Measurements from ENCODE around the gene GLB1L.
"Not testable (repeated sequence)": the region's sequence is repeated elsewhere in the genome, so short reads cannot be mapped to it uniquely, and the experiment has no call there.

The GLB1L gene

DNA sequence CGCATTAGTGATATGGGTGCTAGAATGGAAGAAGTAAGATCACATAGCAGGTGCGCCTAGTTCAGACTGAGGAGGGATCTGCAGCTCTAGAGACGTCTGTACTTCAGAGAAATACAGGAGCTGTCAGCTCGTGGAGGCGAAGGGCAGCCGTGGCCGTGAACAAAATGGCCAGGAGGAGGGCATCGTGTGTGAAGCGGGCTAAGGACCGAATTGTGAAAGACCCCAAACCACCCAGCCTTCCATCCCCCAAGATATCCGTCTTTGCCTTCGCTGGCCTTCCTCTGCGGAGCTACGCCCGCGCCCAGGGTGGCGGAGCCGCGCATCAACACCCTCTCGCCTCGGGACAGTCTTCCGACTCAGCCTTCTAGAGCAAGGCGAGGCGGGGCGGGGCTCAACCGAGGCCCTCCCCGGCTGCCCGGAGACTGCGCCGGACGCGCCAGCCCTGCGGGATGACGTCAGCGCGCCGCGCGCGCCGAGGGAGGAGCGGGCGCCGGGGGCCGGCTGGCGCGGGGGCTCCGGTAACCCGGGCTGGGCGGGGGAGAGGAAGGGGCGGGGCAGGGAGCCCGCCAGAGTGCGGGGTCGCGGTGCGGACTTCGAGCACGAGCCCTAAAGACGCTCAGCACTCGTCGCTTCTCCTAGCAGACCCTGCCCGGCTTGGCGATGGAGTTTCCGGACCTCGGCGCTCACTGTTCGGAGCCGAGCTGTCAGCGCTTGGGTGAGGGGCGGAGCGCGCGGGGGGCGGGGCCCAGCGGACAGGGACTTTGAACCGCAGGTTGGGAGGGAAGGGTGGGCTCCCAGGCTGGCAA, 38.7 kb downstream of the GLB1L start, which contains the start of gene ZFAND2B:
TSS of gene ZFAND2B (plus strand) at position 455 of the 806 bp plus-strand sequence. CDS start at position 661, 206 bp downstream.
- H3K27ac ChIP-seq, result peak within 1 kb of the TSS; percentile 93
- TF ChIP-seq, protein P1, sequence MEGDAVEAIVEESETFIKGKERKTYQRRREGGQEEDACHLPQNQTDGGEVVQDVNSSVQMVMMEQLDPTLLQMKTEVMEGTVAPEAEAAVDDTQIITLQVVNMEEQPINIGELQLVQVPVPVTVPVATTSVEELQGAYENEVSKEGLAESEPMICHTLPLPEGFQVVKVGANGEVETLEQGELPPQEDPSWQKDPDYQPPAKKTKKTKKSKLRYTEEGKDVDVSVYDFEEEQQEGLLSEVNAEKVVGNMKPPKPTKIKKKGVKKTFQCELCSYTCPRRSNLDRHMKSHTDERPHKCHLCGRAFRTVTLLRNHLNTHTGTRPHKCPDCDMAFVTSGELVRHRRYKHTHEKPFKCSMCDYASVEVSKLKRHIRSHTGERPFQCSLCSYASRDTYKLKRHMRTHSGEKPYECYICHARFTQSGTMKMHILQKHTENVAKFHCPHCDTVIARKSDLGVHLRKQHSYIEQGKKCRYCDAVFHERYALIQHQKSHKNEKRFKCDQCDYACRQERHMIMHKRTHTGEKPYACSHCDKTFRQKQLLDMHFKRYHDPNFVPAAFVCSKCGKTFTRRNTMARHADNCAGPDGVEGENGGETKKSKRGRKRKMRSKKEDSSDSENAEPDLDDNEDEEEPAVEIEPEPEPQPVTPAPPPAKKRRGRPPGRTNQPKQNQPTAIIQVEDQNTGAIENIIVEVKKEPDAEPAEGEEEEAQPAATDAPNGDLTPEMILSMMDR (conservative IDR thresholded peaks at IDR 0.05; ENCODE audit: low read depth), result no peak
- POLR2A ChIA-PET (ENCODE audit: low non-redundant PET), result interaction anchor here (0.6 to 1.7 kb wide), 5 partner anchors 11 to 103 kb away, joined by 3 to 6 read pairs (median 4); partner anchors contain the start of gene ABCB6
- DNase-seq (ENCODE audit: low spot score), result peak; percentile 96
- CTCF ChIA-PET, result interaction anchor here (0.6 to 1.7 kb wide), 4 partner anchors 22 to 88 kb away, joined by 3 to 7 read pairs (median 3); partner anchors contain the start of gene STK16

DNA sequence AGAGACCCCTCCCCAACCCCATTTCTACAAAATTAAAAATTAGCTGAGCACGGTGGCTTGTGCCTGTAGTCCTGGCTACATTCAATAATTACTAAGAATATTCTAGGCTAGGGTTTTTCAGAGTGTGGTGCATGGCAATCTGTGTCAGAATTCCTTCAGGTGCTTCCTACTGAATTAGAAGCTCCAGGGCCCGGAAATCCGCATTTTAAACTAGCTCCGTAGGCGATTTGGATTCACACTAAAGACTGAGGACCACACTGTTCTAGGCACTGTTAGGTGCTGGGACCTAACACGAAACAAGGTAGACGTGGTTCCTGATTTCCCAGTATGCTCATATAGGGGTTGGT, 39.3 kb downstream of the GLB1L start:
- ChIA-PET POLR2A (ENCODE audit: low non-redundant PET) (interaction anchor here (0.6 to 1.7 kb wide), 5 partner anchors 12 to 103 kb away, joined by 3 to 6 read pairs (median 4); partner anchors contain the start of gene ABCB6), CTCF (interaction anchor here (0.6 to 1.7 kb wide), 2 partner anchors 58 to 89 kb away, joined by 3 to 7 read pairs; no protein-coding TSS in a partner anchor)
- H3K27ac ChIP-seq, result peak overlapping the region; percentile 93
- DNase-seq (ENCODE audit: low spot score), result no peak
- TF ChIP-seq, protein P1 (conservative IDR thresholded peaks at IDR 0.05; ENCODE audit: low read depth), result no peak

DNA sequence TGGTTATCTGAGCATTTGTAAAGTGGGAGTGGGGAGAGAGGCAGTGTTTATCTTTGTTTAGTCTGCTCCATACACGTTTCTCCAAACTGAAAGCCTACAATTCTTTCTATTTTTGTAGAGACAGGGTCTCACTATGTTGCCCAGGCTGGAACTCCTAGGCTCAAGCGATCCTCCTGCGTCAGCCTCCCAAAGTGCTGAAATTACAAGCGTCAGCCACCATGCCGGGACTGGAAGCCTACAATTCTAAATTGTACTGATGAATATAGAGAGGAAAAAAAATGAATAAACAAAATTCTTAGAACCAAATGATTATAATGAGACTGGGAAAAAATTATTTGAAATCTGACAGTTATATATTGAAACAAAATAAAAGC, 40.1 kb downstream of the GLB1L start:
- CTCF ChIA-PET, result interaction anchor here (0.7 kb wide), 1 partner anchor 89 kb away, joined by 4 read pairs; no protein-coding TSS in a partner anchor

DNA sequence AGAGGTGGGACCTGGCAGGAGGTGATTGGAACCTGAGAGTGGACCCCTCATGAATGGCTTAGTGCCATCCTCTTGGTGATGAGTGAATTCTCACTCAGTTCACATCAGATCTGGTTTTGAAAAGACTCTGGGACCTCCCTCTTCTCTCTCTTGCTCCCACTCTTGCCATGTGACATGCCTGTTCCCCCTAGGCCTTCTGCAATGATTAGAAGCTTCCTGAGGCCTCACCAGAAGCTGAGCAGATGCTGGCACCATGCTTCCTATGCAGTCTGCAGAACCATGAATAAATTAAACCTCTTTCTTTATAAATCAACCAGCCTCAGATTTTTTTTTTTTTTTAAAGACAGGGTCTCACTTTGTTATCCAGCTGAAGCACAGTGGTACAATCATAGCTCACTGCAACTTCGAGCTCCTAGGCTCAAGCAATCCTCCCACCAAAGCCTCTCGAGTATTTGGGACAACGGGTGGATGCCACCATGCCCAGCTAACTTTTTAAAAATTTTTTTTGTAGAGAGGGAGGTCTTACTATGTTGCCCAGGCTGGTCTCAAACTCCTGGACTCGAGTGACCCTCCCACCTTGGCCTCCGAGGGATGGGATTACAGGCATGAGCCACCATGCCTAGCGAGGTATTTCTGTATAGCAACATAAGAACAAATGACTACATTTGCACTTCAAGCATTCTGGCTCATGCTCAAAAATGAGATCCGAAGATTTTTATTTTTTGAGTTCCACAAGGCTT, 40.6 kb downstream of the GLB1L start:
- ChIA-PET POLR2A (ENCODE audit: low non-redundant PET) (no interaction called here), CTCF (interaction anchor here (0.7 kb wide), 1 partner anchor 90 kb away, joined by 4 read pairs; no protein-coding TSS in a partner anchor)
- no peak overlapping the region for H3K27ac ChIP-seq
- TF ChIP-seq, protein P1 (conservative IDR thresholded peaks at IDR 0.05; ENCODE audit: low read depth), result no peak
- no peak for DNase-seq (ENCODE audit: low spot score)

More for the DNA sequence above, 40.1 kb downstream of the GLB1L start:
- no peak for DNase-seq (ENCODE audit: low spot score)
- no peak overlapping the region for H3K27ac ChIP-seq
- TF ChIP-seq, protein P1 (conservative IDR thresholded peaks at IDR 0.05; ENCODE audit: low read depth), result no peak
- POLR2A ChIA-PET (ENCODE audit: low non-redundant PET), result no interaction called here

DNA sequence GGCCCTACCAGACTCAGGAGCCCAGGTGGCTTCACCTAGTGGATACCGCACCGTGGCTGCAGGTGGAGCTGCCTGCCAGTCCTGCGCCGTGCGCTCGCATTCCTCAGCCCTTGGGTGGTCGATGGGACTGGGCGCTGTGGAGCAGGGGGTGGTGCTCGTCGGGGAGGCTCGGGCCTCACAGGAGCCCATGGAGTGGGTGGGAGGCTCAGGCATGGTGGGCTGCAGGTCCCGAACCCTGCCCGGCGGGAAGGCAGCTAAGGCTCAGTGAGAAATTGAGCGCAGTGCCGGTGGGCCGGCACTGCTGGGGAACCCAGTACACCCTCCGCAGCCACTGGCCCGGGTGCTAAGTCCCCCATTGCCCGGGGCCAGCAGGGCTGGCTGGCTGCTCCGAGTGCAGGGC, 43.9 kb downstream of the GLB1L start:
- POLR2A ChIA-PET (ENCODE audit: low non-redundant PET); CTCF ChIA-PET; DNase-seq (ENCODE audit: low spot score); H3K27ac ChIP-seq: not testable (repeated sequence)

DNA sequence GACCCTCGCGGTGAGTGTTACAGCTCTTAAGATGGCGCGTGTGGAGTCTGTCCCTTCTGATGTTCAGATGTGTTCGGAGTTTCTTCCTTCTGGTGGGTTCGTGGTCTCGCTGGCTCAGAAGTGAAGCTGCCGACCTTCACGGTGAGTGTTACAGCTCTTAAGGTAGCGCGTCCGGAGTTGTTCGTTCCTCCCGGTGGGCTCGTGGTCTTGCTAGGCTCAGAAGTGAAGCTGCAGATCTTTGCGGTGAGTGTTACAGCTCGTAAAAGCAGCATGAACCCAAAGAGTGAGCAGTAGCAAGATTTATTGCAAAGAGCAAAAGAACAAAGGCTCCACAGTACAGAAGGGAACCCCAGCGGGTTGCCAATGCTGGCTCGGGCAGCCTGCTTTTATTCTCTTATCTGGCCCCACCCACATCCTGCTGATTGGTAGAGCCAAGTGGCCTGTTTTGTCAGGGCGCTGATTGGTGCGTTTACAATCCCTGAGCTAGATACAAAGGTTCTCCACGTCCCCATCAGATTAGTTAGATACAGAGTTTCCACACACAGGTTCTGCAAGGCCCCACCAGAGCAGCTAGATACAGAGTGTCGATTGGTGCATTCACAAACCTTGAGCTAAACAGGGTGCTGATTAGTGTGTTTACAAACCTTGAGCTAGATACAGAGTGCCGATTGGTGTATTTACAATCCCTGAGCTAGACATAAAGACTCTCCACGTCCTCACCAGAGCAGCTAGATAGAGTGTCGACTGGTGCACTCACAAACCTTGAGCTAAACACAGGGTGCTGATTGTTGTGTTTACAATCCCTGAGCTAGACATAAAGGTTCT, 44.5 kb downstream of the GLB1L start:
- DNase-seq (ENCODE audit: low spot score); CTCF ChIA-PET; H3K27ac ChIP-seq; POLR2A ChIA-PET (ENCODE audit: low non-redundant PET): not testable (repeated sequence)
